Activated naive CD4-positive, alpha-beta T cell treated with anti-CD3 and anti-CD28 coated beads, Interleukin-2, amount 50 U/mL, for 16 hours (primary cell): Measurements from ENCODE around the gene ADCY6.

Source experiments
- DNase-seq: peaks from one replicate; pipeline ENCODE4 v3.0.0-alpha.2; 2020

The ADCY6 gene

GRCh38 chr12:48782457-48783395 lies 6.2 kb downstream of the ADCY6 start:
- DNase-seq, result no peak

- no peak for DNase-seq
Measured at GRCh38 chr12:48781750-48782456, 7.0 kb downstream of the ADCY6 start.

GRCh38 chr12:48780381-48781025 lies 8.4 kb downstream of the ADCY6 start:
- no peak for DNase-seq

- no peak for DNase-seq
Measured at GRCh38 chr12:48779869-48780268, 9.0 kb downstream of the ADCY6 start.

GRCh38 chr12:48777501-48778400 lies 11.1 kb downstream of the ADCY6 start:
- DNase-seq, result no peak

- DNase-seq, result no peak
Measured at GRCh38 chr12:48776956-48777355, 11.9 kb downstream of the ADCY6 start.

GRCh38 chr12:48775991-48776649 lies 12.8 kb downstream of the ADCY6 start:
- DNase-seq, result no peak

- DNase-seq, result no peak
Measured at GRCh38 chr12:48775299-48775698, 13.6 kb downstream of the ADCY6 start.

GRCh38 chr12:48774516-48774915 lies 14.4 kb downstream of the ADCY6 start:
- DNase-seq, result no peak

- DNase-seq, result no peak
Measured at GRCh38 chr12:48773686-48774085, 15.2 kb downstream of the ADCY6 start.

- DNase-seq, result no peak
Measured at GRCh38 chr12:48771588-48772112, 17.2 kb downstream of the ADCY6 start.

- DNase-seq, result no peak
Measured at GRCh38 chr12:48770756-48771155, 18.1 kb downstream of the ADCY6 start.

- no peak for DNase-seq
Measured at GRCh38 chr12:48768736-48769135, 20.2 kb downstream of the ADCY6 start.

GRCh38 chr12:48768147-48768546 lies 20.7 kb downstream of the ADCY6 start:
- DNase-seq, result no peak

GRCh38 chr12:48767521-48767920 lies 21.4 kb downstream of the ADCY6 start:
- no peak for DNase-seq

GRCh38 chr12:48767047-48767446 lies 21.8 kb downstream of the ADCY6 start:
- DNase-seq, result no peak

- DNase-seq, result no peak
Measured at GRCh38 chr12:48765753-48766162, 23.1 kb downstream of the ADCY6 start.

- DNase-seq, result no peak
Measured at GRCh38 chr12:48764521-48764920, 24.4 kb downstream of the ADCY6 start.

GRCh38 chr12:48758737-48759136 lies 30.2 kb downstream of the ADCY6 start:
- no peak for DNase-seq

GRCh38 chr12:48758186-48758585 lies 30.7 kb downstream of the ADCY6 start:
- no peak for DNase-seq

GRCh38 chr12:48750769-48751356 lies 38.0 kb downstream of the ADCY6 start:
- DNase-seq, result no peak
